Measurements from ENCODE around the gene TNFSF9.

GRCh38 chr19:6503407-6504201 is 27.2 kb upstream of the TNFSF9 start:
- TF ChIP-seq CTCF (IDR thresholded peaks at IDR 0.05) (no peak), POLR2A (IDR thresholded peaks at IDR 0.05) (no peak), EP300 (IDR thresholded peaks at IDR 0.05) (no peak)
